Measurements from ENCODE around the gene ARPC2. TPM values are rescaled to one million over a fixed set of nuclear protein-coding genes. Genes with fewer than 3 reads are reported as not detected.
A peak's percentile ranks its signal among the peaks of the same experiment; 100 is the strongest.
"Not testable (repeated sequence)": the region's sequence is repeated elsewhere in the genome, so short reads cannot be mapped to it uniquely, and the experiment has no call there.

Gene ARPC2
- total RNA-seq, 4 donors from 2014 or later: 210 to 284 (median 246) TPM

GRCh38 chr2:218272531-218273212, 55.7 kb downstream of the ARPC2 start:
- H3K9me3 ChIP-seq: no peaks in the 10 kb centered on the region
- peaks cover 0 to 55% (median 24%) of the 10 kb centered on the region in 4 donors for H3K4me1 ChIP-seq
- TF ChIP-seq CTCF (IDR thresholded peaks at IDR 0.05) (peak; percentile 83 to 96 (median 93)), POLR2A (IDR thresholded peaks at IDR 0.05) (peak; percentile 19 to 67)
- H3K27me3 ChIP-seq: no peaks in the 10 kb centered on the region
- H3K27ac ChIP-seq: peak overlapping the region; percentile 63 to 83 (median 68)
- DNase-seq: peak; percentile 84 to 96 (median 91)
- no peak overlapping the region for H3K4me3 ChIP-seq
- H3K36me3 ChIP-seq: peaks cover 0 to 46% (median 3%) of the 10 kb centered on the region in 3 donors

- H3K9me3 ChIP-seq, DNase-seq, H3K27me3 ChIP-seq, H3K4me3 ChIP-seq: not testable (repeated sequence)
- Histone ChIP-seq H3K36me3 (peaks cover 0 to 50% (median 3%) of the 10 kb centered on the region in 3 donors), H3K4me1 (peaks cover 0 to 54% (median 24%) of the 10 kb centered on the region in 4 donors), H3K27ac (peak overlapping the region; percentile 63 to 83 (median 68))
Measured at GRCh38 chr2:218273214-218273907, 56.4 kb downstream of the ARPC2 start.

GRCh38 chr2:218273908-218274249, 56.9 kb downstream of the ARPC2 start:
- DNase-seq: no peak
- Histone ChIP-seq H3K9me3 (no peaks in the 10 kb centered on the region), H3K36me3 (peaks cover 0 to 55% (median 3%) of the 10 kb centered on the region in 3 donors), H3K27me3 (no peaks in the 10 kb centered on the region), H3K4me1 (peaks cover 0 to 49% (median 22%) of the 10 kb centered on the region in 4 donors), H3K4me3 (no peak overlapping the region), H3K27ac (peak overlapping the region in 3 of 4 donors; percentile 63 to 76 (median 69))
- TF ChIP-seq CTCF (IDR thresholded peaks at IDR 0.05): no peak
- no peak for TF ChIP-seq POLR2A (IDR thresholded peaks at IDR 0.05)

GRCh38 chr2:218274586-218274985, 57.6 kb downstream of the ARPC2 start:
- DNase-seq: no peak
- H3K9me3 ChIP-seq: no peaks in the 10 kb centered on the region
- H3K36me3 ChIP-seq: peaks cover 0 to 62% (median 3%) of the 10 kb centered on the region in 3 donors
- H3K27me3 ChIP-seq: no peaks in the 10 kb centered on the region
- peak overlapping the region in 2 of 4 donors; percentile 63 to 76 for H3K27ac ChIP-seq
- H3K4me1 ChIP-seq: peaks cover 0 to 44% (median 20%) of the 10 kb centered on the region in 4 donors
- TF ChIP-seq POLR2A (IDR thresholded peaks at IDR 0.05) (no peak), CTCF (IDR thresholded peaks at IDR 0.05) (no peak)
- no peak overlapping the region for H3K4me3 ChIP-seq

- DNase-seq: no peak
- no peaks in the 10 kb centered on the region for H3K27me3 ChIP-seq
- H3K4me3 ChIP-seq: no peak overlapping the region
- H3K27ac ChIP-seq: peak overlapping the region in 1 of 4 donors; percentile 76
- no peaks in the 10 kb centered on the region for H3K9me3 ChIP-seq
- peaks cover 0 to 44% (median 20%) of the 10 kb centered on the region in 4 donors for H3K4me1 ChIP-seq
- TF ChIP-seq POLR2A (IDR thresholded peaks at IDR 0.05) (no peak), CTCF (IDR thresholded peaks at IDR 0.05) (no peak)
- H3K36me3 ChIP-seq: peaks cover 0 to 71% (median 3%) of the 10 kb centered on the region in 3 donors
Measured at GRCh38 chr2:218275371-218276072, 58.5 kb downstream of the ARPC2 start.
